NT2/D1 (cell line): Measurements from ENCODE around the gene RAB28.

Experiments used
- SUZ12 ChIP-seq: IDR thresholded peaks from 2 replicates; pipeline ENCODE4 v1.6.1; 2011; ENCODE audit not compliant: insufficient read length, insufficient read depth; ENCODE audit errors: extremely low read depth
- YY1 ChIP-seq: IDR thresholded peaks from 2 replicates; pipeline ENCODE4 v1.6.1; 2011; ENCODE audit not compliant: insufficient read length, insufficient read depth
- ZNF274 ChIP-seq: IDR thresholded peaks from 2 replicates; pipeline ENCODE4 v1.6.1; 2011; ENCODE audit warnings: mild to moderate bottlenecking, low read depth, low read length

GRCh38 chr4:13525606-13526281, 41.6 kb upstream of the RAB28 start:
- TF ChIP-seq ZNF274 (no peak), YY1 (no peak), SUZ12 (no peak)
